NCI-H1417 (cell line): Measurements from ENCODE around the gene KIF15.

Experiments
- DNase-seq, 3 experiments: peaks; one replicate each; lab custom pipeline; 2025; lab: John Stamatoyannopoulos, UW

The KIF15 gene

DNA sequence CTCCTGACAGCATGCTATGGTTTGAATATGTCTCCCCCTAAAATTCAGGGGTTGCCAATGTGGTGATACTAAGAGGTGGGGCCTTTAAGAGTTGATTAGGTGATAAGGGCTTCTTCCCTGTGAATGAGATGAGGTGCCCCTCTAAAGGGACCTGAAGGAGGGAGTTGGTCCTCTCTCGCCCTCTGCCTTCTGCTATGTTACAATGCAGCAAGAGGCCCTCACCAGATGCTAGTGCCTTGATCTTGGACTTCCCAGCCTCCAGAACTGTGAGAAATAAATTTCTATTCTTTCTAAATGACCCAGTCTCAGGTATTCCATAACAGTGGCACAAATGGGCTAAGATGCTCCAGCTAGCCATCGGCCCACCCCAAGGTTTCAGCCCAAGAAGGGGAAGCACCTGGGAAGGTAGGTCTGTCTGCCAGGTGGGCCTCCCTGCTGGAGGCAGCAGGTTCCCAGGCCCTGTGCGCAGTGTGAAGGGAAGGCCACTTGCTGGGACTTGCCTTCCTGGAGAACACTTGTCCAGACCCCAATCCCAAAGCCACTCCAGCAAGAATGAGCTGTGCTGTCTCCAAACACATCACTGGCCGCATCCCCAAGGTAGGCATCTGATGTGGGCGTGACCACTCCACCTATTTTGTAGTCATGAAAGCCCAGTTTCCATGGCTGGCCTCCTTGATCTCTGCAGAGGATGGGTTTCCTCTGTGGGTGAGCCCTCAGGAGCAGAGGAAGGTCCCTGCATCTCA lies 121.8 kb downstream of the KIF15 start:
- DNase-seq: no peak

DNA sequence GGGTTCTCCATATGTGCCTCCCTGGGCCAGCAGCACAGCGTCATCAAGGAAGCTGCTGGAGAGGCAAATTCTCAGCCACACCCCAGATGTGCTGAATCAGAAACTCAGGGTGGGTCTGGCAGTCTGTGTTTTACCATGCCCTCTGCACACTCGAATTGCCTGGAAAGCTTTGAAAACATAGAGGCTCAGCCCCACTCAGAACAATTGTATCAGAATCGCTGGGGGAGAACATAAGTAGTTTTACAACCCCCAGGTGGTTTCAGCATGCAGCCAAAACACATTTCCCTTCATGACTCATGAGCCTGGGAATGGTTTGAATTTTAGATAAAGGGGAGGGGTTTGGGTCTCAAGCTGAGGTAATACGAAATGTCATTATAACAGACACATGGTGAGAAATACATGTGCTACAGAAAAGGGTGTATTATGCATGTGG lies 122.4 kb downstream of the KIF15 start:
- peak in 1 of 3 experiments; percentile 39 for DNase-seq

- no peak for DNase-seq
Measured at GRCh38 chr3:44885618-44886017, 124.0 kb downstream of the KIF15 start.

GRCh38 chr3:44886561-44886960 lies 125.0 kb downstream of the KIF15 start:
- DNase-seq: no peak

DNA sequence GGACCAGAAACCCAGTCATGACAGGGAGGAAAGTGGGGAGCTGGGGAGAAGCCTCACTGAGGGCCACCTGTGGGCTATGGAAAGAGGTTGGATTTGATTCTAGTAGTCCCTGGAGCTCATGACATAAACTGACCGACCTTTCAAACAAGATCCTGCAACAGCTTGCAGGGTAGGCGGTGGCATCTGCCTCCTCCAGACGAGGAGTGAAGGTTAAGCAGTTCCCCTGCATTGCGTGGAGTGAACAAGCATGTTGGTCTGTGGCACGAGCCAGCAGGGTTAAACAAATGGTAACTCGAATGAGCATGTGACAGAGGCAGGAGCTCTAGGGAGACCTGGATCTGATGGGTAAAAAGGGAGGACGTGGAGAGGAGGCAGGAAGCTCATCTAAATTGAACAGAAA lies 125.5 kb downstream of the KIF15 start:
- no peak for DNase-seq

DNA sequence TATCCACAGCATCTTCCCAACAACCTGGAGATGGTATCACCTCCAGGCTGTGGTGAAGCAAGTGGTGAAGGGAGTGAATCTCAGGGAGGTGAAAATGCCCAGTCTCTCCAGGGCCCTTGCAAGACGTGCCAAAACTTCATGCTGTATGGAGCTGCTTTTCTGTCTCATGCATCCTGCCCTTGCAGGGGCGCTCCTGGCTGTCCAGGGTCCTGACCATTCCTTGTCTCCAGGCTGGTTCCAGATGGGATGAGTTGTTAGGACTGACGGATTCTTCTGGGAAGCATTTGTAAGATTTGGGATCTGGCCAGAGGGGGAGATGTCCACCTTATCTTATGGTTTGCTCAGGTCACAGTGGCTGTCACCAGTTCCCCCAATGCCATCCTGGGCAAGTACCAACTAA lies 128.7 kb downstream of the KIF15 start:
- DNase-seq: no peak

GRCh38 chr3:44890852-44891251 lies 129.3 kb downstream of the KIF15 start:
- DNase-seq: no peak

DNA sequence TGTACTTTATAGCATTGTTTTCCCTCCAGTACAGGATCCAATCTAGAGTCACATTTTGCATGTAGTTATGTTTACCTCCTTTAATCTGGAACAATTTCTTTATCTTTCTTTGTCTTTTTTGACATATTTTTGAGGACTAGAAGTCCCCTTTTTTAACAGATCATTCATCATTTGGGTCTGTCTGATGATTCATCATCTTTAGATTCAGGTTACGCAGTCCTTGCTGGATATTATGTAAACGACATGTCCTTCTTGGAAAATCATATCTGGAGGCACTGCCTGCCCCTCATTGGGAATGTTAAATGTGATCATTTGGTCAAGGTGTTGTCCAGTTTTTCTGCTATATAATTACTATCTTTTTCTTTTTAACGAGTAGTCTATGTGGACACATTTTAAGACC lies 131.1 kb downstream of the KIF15 start:
- DNase-seq: no peak

- DNase-seq: no peak
Measured at GRCh38 chr3:44893097-44893496, 131.5 kb downstream of the KIF15 start.

DNA sequence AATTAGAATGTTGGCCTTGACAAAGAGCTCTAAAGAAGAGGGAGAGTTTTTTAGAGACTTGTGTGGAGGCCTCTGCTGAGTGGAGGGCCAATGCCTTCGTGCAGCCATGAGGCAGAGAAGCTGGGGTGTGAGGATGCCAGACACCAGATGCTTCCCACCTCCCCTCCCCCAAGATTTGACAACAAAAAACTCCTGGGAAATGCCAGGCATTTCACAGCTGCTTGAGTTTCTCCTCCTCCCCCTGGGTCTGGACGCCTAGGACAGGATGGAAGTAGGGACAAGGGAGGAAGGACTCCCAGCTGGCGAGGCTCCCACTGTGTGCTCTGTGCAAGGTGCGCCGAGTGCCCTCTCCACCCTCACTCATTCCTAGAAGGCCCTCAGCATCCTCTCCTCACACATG lies 132.9 kb downstream of the KIF15 start:
- no peak for DNase-seq

GRCh38 chr3:44896440-44896839 lies 134.8 kb downstream of the KIF15 start:
- DNase-seq: no peak

GRCh38 chr3:44899683-44900367 lies 138.2 kb downstream of the KIF15 start:
- DNase-seq: no peak

DNA sequence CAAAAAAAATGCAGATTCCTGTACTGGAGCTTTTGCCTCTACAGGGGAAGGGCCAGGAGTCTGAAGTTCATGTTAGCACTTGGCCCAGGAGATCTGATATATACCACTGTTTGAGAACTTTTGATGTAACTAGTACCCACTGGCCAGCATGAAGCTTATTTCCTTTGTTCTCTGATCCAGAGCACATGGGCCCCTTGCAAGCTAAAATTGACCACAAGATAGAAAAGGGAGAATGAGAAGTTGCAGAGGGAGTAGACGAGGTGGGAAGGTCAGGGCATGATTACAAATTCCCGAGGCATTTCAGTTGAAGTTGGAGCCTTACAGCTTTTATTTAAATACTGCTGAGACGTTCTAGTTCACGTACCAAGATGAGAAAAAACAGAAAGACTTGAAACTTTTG lies 141.0 kb downstream of the KIF15 start:
- no peak for DNase-seq
